OCI-LY3 (cell line): ENCODE results near the gene MAP3K3.

Experiments used
- H2AFZ ChIP-seq: fragments of 200-600, 300-600 bp; shearing (Covaris generic); 2 replicates; pipeline ENCODE4 v1.6.0; 2014; ENCODE audit warnings: antibody characterized with exemption, low read depth, low read length
- H3K27ac ChIP-seq: fragments of 200-600, 300-600 bp; sonication (generic); 2 replicates; pipeline ENCODE4 v1.5.1; 2014; ENCODE audit warnings: mild to moderate bottlenecking, low read length, moderate library complexity, mixed read lengths
- H3K27me3 ChIP-seq: fragments of 200-600, 300-600 bp; sonication (generic); 2 replicates; pipeline ENCODE4 v1.6.1; 2014; ENCODE audit warnings: low read depth, low read length, mixed read lengths
- H3K36me3 ChIP-seq: fragments of 200-600, 300-600 bp; sonication (generic); replicated peaks from 2 replicates; pipeline ENCODE3; 2014; ENCODE audit warnings: low read depth, low read length, mixed read lengths
- H3K4me1 ChIP-seq: fragments of 300-600, 200-600 bp; sonication (generic); 2 replicates; pipeline ENCODE4 v1.6.1; 2014; ENCODE audit warnings: low read length, mixed read lengths
- H3K4me2 ChIP-seq: fragments of 200-600, 300-600 bp; sonication (generic); 2 replicates; pipeline ENCODE4 v1.6.1; 2014; ENCODE audit warnings: low read length, mixed read lengths
- H3K4me3 ChIP-seq: fragments of 300-600, 200-600 bp; sonication (generic); 2 replicates; pipeline ENCODE4 v1.5.1; 2014; ENCODE audit warnings: antibody characterized with exemption, mild to moderate bottlenecking, low read length, moderate library complexity
- H3K79me2 ChIP-seq: fragments of 300-600, 200-600 bp; shearing (Covaris generic); 2 replicates; pipeline ENCODE4 v1.6.1; 2014; ENCODE audit warnings: mild to moderate bottlenecking, low read length, mixed read lengths
- H3K9ac ChIP-seq: fragments of 300-600, 200-600 bp; shearing (Covaris generic); 2 replicates; pipeline ENCODE4 v1.6.0; 2014; ENCODE audit warnings: mild to moderate bottlenecking, low read length, moderate library complexity
- H3K9me3 ChIP-seq: fragments of 200-600, 300-600 bp; shearing (Covaris generic); 2 replicates; pipeline ENCODE4 v1.6.1; 2014; ENCODE audit warnings: low read length, mixed read lengths; ENCODE audit not compliant: insufficient read depth
- H4K20me1 ChIP-seq: fragments of 200-600, 300-600 bp; sonication (generic); 2 replicates; pipeline ENCODE4 v1.6.1; 2016; ENCODE audit warnings: low read length, mixed read lengths; ENCODE audit not compliant: insufficient read depth
- CTCF ChIP-seq: fragments of 200-600, 300-600 bp; sonication (generic); IDR thresholded peaks from 2 replicates; pipeline ENCODE4 v1.5.1; 2014; ENCODE audit warnings: antibody characterized with exemption, low read length, low read depth
- EZH2phosphoT487 ChIP-seq: fragments of 200-600 bp; shearing (Covaris generic); IDR thresholded peaks from 2 replicates; pipeline ENCODE4 v1.6.1; 2018; ENCODE audit warnings: antibody characterized with exemption, mixed run types, low read depth

The MAP3K3 gene

GRCh38 chr17:63652106-63652505 is 29.9 kb downstream of the MAP3K3 start:
- H2AFZ ChIP-seq, result no peak overlapping the region
- H3K4me1 ChIP-seq, result peaks cover 6% of the 10 kb centered on the region; the same call in 1 of the 2 replicates
- H3K79me2 ChIP-seq, result no peaks in the 10 kb centered on the region
- no peaks in the 10 kb centered on the region for H3K27me3 ChIP-seq
- no peak for TF ChIP-seq EZH2phosphoT487
- no peak for TF ChIP-seq CTCF
- no peak overlapping the region for H3K9ac ChIP-seq
- peaks cover 11% of the 10 kb centered on the region for H3K36me3 ChIP-seq
- H3K4me3 ChIP-seq, result no peak overlapping the region
- no peak overlapping the region for H3K27ac ChIP-seq
- H4K20me1 ChIP-seq, result no peaks in the 10 kb centered on the region
- no peak overlapping the region for H3K4me2 ChIP-seq
- no peaks in the 10 kb centered on the region for H3K9me3 ChIP-seq

- Histone ChIP-seq H3K9ac (no peak overlapping the region), H3K4me2 (no peak overlapping the region), H2AFZ (no peak overlapping the region), H3K9me3 (no peaks in the 10 kb centered on the region), H3K27ac (no peak overlapping the region), H3K36me3 (peaks cover 7% of the 10 kb centered on the region), H4K20me1 (no peaks in the 10 kb centered on the region), H3K4me1 (peaks cover 6% of the 10 kb centered on the region; the same call in 1 of the 2 replicates), H3K79me2 (no peaks in the 10 kb centered on the region), H3K4me3 (no peak overlapping the region), H3K27me3 (no peaks in the 10 kb centered on the region)
- TF ChIP-seq CTCF (no peak), EZH2phosphoT487 (no peak)
Observed at GRCh38 chr17:63653050-63653449, 30.8 kb downstream of the MAP3K3 start.

DNA sequence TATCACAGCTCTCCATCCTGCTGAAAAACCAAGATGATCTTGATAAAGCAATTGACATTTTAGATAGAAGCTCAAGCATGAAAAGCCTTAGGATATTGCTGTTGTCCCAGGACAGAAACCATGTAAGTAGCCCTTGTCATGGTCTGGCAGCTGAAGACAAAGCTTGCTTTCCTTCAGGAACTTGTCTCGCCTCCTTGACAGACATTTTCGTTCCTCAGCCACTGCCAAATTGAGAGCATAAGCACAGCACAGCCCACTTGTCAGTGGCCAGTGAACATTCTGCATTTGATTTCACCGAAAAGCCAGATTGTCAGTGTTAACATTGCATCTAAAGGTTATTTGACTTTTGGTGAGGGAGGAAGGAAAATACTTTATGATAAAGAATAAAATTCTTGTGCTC is 35.6 kb downstream of the MAP3K3 start:
- Histone ChIP-seq H3K4me3 (no peak overlapping the region), H2AFZ (no peak overlapping the region), H3K27me3 (no peaks in the 10 kb centered on the region), H3K4me1 (no peaks in the 10 kb centered on the region), H3K27ac (no peak overlapping the region), H3K4me2 (no peak overlapping the region), H4K20me1 (no peaks in the 10 kb centered on the region), H3K9ac (no peak overlapping the region), H3K79me2 (no peaks in the 10 kb centered on the region), H3K36me3 (peaks cover 7% of the 10 kb centered on the region), H3K9me3 (no peaks in the 10 kb centered on the region)
- TF ChIP-seq CTCF (no peak), EZH2phosphoT487 (no peak)

GRCh38 chr17:63658366-63658765 is 36.1 kb downstream of the MAP3K3 start:
- Histone ChIP-seq H3K27me3 (no peaks in the 10 kb centered on the region), H2AFZ (no peak overlapping the region), H3K9ac (no peak overlapping the region), H3K27ac (no peak overlapping the region), H4K20me1 (no peaks in the 10 kb centered on the region), H3K79me2 (no peaks in the 10 kb centered on the region), H3K4me3 (no peak overlapping the region), H3K4me2 (no peak overlapping the region), H3K4me1 (no peaks in the 10 kb centered on the region), H3K36me3 (peaks cover 2% of the 10 kb centered on the region), H3K9me3 (no peaks in the 10 kb centered on the region)
- TF ChIP-seq CTCF (no peak), EZH2phosphoT487 (no peak)
